ENCODE measurements around the gene ZNF181.

Gene ZNF181

DNA sequence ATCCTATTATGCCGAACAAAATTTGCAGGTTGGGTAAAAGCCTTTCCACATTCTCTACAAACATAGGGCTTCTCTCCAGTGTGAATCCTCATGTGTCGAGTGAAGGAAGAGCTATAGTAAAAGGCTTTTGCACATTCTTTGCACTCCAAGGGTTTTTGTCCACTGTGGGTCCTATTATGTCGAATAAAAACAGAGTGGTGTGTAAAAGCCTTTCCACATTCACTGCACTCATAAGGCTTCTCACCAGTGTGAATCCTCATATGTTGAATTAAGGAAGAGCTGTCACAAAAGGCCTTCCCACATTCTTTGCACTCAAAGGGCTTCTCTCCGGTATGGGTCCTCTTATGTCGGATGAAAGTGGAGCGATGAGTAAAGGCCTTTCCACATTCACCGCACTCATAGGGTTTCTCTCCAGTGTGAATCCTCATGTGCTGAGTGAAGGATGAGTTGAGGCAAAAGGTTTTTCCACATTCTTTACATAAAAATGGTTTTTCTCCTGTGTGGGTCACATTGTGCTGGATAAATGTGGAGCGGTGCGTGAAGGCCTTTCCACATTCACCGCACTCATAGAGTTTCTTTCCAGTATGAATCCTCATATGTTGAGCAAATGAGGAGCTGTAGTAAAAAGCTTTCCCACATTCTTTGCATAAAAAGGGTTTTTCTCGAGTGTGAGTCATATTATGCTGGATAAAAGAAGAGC, 25.3 kb downstream of the ZNF181 start:
- no peak for DNase-seq (ENCODE audit: low spot score)

DNA sequence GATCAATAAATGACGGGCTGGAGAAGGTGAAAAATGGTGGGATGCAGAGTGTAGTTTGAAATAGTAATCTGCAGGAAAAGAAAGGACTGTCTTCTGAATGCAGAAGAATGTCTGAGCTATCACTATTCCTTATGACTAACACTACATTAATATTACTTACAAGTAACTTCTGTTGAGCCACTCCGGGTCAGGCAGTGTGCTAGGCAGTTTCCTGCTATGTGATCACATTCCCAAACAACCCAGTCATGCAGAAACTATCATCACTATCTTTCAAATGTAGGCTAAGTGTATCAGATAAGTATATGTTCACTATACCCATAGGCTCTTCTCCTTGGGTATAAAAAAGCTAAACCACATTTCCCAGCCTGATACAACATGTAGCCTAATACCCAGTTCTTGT, 32.3 kb downstream of the ZNF181 start:
- no peak for DNase-seq (ENCODE audit: low spot score)

DNA sequence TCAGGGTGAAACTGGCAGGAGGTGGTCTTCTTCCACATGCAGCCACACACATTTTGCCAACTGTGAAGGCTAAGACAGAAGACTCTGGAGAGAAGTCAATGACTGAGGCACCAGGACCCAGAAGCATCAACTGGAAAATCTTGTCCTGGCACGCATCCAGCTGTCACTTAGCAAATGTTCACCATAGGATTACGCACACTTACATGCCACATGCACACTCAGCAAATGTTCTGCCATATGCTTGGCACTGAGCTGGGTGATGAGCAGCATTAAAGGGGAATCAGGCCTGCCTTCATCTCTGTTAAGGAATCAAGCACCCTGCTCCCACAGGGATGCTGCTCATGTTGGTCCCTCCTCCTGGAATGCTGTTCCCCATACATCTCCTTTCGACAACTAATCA, 33.9 kb downstream of the ZNF181 start:
- no peak for DNase-seq (ENCODE audit: low spot score)

DNA sequence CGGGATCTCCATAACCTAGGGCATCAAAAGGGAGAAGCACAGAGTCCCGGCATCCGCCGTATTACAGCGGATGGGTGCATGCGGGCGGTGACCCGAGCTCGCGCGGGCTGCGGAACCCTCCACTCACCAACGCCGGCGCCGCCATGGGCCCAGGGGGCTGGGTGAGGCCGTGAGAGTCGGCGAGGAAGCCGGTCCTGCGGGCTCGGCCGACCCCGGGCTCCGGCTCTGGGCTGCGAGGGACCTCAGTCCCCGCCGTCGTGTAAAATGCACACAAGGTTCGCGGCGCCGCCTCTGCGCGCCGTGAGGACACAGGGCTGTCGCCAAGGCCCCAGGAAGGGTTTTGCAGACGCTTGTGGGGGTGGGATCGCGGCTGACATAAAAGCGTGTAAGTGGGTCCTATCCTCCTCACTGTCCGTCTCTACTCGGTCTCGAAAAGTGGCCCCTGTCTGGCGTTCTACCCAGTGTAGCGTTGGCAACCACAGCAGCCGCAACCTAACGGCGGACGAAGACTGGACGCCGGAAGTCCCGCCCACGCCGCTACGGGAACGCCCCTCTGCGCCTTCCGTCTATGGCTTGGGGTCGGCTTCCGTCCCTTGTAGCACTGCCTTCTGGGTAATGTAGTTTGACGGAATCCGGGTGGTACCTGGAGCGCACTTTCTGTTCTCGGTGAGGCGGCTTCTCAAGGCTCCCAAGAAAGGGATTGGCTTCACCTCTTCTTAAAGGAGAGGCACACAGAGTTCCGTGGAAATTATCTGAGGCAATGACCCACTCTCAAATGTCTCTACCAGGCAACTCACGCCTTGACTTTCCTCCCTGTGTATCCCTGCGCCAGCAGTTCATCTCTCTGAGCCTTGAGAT, 38.9 kb downstream of the ZNF181 start, which contains the start of gene ZNF599:
Gene ZNF599 (minus strand): TSS at position 519 of the 858 bp plus-strand sequence. CDS start 374 bp downstream, at position 145.
- peak; percentile 91 for DNase-seq (ENCODE audit: low spot score)

DNA sequence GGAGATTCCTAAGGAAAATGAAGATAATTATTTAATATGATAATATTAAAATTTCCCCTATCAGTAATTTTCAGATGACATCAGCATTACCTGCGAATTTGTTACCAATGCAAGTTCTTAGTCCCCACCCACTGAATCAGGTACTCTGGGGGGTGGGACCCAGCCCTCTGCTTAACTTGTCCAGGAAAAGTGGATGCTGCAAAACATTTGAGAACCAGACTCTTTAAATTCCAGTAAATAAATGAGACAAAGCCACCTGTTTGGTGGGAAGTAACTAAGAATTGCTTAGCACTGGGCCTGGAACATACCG, 39.5 kb downstream of the ZNF181 start:
- DNase-seq (ENCODE audit: low spot score), result no peak

DNA sequence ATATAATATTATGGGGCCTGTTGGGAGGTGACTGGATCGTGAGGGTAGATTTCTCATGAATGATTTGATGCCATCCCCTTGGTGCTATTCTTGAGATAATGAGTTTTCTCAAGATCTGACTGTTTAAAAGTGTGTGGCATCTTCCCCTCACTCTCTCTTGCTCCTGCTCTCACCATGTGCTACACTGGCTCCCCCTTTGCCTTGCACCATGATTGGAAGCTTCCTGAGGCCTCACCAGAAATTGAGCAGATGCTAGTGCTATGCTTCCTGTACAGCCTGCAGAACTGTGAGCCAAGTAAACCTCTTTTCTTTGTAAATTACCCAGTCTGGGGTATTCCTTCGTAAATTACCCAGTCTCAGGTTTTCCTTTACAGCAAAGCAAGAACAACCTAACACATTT, 40.8 kb downstream of the ZNF181 start:
- DNase-seq (ENCODE audit: low spot score), result no peak

DNA sequence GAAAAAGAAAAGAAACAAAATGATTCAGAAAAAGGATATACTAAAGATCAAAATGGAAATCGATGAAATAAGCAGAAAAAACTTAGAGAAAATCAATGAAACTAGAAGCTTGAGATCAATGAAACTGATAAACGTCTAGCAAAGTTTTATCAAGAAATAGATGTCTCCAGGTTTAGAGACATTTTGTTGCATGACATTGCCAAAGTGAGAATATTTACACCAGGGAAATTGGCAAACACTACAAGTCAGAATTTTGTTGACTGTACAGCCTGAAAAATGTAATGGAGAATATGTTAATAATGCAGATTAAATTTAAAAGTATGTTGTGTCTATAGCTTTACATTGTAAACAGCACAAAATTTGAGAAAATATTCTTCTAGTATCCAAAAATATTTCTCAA, 44.3 kb downstream of the ZNF181 start:
- DNase-seq (ENCODE audit: low spot score), result no peak

DNA sequence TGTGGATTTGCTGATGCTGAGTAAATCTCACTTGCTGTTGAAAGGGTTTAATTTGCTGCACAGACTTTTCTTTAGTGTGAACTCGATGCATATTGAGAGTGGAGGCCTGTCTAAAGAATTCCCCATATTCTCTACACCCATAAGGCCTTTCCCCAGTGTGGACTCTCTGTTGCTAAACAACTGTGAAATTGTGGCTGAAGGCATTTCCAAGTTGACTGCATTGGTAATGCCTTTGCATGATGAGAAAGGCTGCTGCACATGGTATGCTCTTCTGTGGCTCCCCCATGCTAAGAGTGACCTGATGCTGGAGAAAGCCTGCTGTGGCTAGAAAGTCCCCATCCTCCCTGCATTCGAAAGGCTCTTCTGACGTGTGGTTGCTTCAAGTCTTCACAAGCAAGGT, 45.6 kb downstream of the ZNF181 start:
- no peak for DNase-seq (ENCODE audit: low spot score)

DNA sequence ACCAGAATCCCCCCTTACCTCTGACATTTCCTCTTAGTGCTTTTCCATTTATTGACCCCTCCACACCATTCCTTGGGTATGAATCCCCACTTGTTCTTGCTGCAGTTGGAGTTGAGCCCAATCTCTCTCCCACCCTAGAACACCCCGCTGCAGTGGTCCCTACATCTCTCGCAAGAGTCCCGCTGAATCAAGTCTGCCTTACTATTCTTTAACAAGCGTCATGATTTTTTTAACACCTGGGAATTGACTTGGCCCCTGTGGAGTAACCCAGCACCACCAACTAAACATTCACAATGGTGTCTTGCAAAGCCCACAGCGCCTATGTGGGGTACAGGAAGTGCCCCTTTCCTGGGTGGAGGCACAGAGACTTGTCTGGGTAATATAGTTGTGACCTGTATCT, 52.2 kb downstream of the ZNF181 start:
- DNase-seq (ENCODE audit: low spot score), result no peak

DNA sequence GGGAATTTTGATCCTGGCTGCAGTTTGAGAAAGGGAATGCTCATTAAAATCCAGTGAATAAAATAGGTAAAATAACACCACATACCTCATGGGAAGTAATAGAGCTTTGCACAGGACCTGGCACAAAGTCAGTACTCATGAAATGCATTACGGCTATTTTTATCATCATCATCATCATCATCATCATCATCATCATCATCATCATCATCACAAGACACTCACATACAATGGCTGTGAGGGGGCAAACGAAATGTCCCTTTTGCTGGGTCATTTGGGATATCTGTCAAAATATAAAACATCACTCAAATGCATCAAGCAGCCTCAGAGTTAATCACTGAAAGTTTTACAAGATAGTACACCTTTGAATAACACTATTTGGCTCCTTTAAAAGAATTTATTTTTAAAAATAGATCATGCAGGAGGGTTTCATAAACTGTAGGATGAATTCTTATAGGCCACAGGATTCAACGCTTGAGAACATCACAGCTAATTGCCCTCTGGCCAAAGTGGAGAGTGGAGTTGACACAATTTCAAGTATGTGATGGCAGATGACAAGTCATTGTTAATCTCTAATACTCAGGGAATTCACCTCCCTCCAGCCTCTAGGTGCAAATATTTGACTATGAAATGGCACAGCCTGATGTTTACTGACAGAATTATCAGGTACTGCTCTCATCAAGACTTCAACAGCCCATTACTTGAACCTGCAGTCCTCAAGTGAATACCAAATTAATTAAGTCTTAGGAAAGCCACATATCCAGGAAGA, 53.2 kb downstream of the ZNF181 start:
- DNase-seq (ENCODE audit: low spot score), result no peak

DNA sequence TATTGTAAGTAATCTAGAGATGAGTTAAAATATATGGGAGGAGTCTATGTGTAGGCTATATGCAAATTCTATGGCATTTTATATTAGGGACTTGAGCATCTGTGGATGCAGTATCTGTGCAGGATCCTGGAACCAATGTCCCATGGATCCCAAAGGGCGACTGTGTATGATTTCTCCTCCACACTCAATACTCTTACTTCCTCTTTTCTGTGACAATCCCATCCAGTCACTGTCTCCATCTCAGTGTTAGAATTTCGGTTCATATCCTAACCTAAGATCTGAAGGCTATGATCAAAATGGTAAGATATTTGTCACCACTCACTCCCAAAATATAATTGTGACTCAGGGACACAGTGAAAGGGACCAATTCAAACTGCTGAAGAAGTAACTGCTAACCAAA, 54.0 kb downstream of the ZNF181 start:
- DNase-seq (ENCODE audit: low spot score), result no peak

DNA sequence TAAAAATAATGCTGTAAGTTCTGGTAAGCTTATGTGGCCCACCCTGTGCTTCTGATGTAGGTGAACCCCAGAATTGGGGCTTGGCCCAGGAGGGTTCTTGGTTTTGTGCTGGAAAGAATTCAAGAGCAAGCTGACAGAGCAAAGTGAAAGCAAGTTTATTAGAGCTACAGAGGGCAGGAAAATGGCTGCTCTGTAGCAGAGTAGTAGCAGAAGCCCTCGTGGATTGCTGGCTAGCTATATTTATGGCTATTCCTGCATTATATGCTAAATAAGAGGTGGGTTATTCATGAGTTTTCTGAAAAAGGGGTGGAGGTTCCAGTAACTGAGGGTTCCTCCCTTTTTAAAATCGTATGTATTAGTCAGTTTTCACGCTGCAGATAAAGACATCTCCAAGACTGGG, 59.5 kb downstream of the ZNF181 start:
- DNase-seq (ENCODE audit: low spot score), result no peak

DNA sequence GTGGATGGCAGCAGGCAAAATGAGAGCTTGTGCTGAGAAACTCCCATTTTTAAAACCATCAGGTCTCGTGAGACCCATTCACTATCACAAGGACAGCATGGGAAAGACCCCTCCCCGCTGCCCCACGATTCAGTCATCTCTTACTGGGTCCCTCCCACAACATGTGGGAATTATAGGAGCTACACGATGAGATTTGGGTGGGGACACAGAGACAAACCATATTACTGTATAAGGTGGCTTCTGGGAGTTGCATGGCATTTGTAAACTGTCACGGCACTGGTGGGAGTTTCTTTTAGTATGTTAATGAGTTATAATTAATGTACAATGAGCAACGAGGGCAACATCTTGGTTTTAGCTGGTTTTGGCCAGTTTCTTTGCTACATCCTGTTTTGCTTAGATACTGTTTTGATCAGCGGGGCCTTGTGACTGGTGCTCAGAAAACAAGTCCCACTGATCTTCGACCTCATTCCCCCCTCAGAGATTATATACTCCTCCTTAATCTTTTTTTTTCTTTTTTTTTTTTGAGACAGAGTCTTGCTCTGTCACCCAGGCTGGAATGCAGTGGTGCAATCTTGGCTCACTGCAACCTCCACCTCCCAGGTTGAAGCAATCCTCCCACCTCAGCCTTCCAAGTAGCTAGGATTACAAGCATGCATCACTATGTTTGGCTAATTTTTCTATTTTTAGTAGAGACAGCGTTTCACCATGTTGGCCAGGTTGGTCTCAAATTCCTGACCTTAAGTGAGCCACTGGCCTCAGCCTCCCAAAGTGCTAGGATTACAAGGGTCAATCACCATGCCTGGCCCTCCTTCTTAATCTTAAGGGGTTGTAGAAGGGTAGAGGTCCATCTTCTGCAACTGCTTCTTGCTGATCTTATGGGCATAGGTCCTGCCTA, 60.3 kb downstream of the ZNF181 start:
- no peak for DNase-seq (ENCODE audit: low spot score)
